NT2/D1 (cell line): ENCODE results near the gene ALDH3B2.

Source experiments
- YY1 ChIP-seq: IDR thresholded peaks from 2 replicates; pipeline ENCODE4 v1.6.1; 2011; ENCODE audit not compliant: insufficient read length, insufficient read depth
- ZNF274 ChIP-seq: IDR thresholded peaks from 2 replicates; pipeline ENCODE4 v1.6.1; 2011; ENCODE audit warnings: mild to moderate bottlenecking, low read depth, low read length

DNA sequence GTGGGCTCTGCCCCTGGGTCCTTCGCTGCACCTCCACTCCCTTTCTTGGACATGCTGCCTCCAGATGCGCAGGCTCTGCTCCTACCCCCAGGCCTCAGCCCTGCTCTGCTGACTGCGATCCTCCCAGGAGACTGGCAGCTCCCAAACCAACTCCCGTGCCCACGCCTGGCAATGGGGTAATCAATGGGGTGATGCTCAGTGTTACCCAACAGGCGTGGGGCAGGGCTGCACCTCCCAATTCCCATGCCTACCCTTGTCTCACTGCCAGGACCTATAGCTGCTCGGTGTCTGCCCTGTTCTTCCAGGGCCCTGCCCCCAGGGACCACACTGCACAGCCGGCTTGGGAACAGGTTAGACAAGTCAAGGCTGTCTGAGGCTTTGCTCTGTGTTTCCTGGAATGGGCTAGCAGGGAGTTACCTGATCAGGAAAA lies at the start of gene ALDH3B2:
- no peak for TF ChIP-seq YY1
- TF ChIP-seq ZNF274 = no peak
